C4-2B (cell line): ENCODE results near the gene RPS6KB2.

ENCODE experiments used
- ZFX ChIP-seq: fragments of 450-650 bp; IDR thresholded peaks from 2 replicates; pipeline ENCODE4 v1.6.1; 2017
- TF ChIP-seq, protein P1 (sequence below): fragments of 450-650 bp; conservative IDR thresholded peaks from 2 replicates; pipeline ENCODE4 v1.5.1; 2017; ENCODE audit warnings: mild to moderate bottlenecking

DNA sequence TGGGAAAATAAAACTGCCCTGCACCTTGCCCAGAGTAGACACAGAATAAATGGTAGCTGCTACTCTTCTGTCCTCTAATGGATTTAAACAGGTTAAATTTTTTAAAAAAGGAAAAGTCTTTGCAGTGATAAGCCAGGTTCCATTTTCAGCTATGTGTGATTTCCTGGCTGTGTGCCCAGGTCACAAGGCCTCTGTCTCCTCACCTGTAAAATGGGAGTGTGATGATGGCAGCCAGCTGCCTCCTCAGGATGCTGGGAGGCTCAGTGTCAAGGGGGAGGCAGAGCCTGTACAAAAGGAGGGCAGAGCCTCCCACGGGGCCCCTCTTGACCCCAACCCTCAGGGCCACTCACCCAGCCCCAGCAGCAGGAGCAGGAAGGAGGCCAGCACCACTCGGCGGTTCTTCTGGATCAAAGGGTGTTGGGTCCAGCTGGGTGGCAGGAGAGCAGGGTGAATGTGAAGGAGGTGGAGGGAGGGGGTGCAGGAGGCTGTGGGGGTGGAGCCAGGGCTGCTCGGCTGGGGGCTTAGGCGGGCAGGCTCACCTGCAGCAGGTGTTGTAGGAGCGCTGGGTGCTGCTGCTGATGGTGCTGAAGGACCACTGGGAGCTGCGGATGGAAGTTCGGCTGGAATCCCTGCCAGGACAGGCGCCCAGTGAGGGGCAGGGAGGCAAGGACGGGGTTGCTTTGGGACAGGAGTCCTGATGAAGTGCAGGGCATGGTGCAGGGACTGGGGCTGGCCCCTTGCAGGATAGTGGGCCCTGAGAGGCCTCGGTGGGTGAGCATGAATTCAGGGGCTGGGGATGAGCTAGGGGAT lies 38.9 kb downstream of the RPS6KB2 start:
- TF ChIP-seq, protein P1, sequence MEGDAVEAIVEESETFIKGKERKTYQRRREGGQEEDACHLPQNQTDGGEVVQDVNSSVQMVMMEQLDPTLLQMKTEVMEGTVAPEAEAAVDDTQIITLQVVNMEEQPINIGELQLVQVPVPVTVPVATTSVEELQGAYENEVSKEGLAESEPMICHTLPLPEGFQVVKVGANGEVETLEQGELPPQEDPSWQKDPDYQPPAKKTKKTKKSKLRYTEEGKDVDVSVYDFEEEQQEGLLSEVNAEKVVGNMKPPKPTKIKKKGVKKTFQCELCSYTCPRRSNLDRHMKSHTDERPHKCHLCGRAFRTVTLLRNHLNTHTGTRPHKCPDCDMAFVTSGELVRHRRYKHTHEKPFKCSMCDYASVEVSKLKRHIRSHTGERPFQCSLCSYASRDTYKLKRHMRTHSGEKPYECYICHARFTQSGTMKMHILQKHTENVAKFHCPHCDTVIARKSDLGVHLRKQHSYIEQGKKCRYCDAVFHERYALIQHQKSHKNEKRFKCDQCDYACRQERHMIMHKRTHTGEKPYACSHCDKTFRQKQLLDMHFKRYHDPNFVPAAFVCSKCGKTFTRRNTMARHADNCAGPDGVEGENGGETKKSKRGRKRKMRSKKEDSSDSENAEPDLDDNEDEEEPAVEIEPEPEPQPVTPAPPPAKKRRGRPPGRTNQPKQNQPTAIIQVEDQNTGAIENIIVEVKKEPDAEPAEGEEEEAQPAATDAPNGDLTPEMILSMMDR = no peak
- TF ChIP-seq ZFX = no peak
